Tibial nerve (tissue), 4 donors: ENCODE data around the gene ANKRD66. TPM values are rescaled to one million over a fixed set of nuclear protein-coding genes. Genes with fewer than 3 reads are reported as not detected.

Experiments used
- DNase-seq, 2 donors: peaks; one replicate each; pipeline ENCODE4 v3.0.0-alpha.2; 2019; ENCODE audit warnings: low spot score in 2 of 2
- H3K27ac ChIP-seq, 4 donors: fragments of 200-600 bp; sonication (generic) in 3 of 4; one replicate each; pipeline ENCODE4 v1.5.1; 2017 to 2019; ENCODE audit warnings: mild to moderate bottlenecking in 1 of 4
- H3K27me3 ChIP-seq, 2 donors: fragments of 200-600 bp; sonication (generic) in 1 of 2; one replicate each; pipeline versions ENCODE4 v1.5.1 to v1.6.0; 2017 to 2019
- H3K36me3 ChIP-seq, 3 donors: fragments of 200-600 bp; sonication (generic); one replicate each; pipeline ENCODE4 v1.5.1; 2018 to 2019
- H3K4me1 ChIP-seq, 4 donors: fragments of 200-600 bp; sonication (generic) in 3 of 4; one replicate each; pipeline ENCODE4 v1.5.1; 2017 to 2019
- H3K4me3 ChIP-seq, 4 donors: fragments of 200-600 bp; sonication (generic) in 3 of 4; one replicate each; pipeline ENCODE4 v1.5.1; 2017 to 2019; ENCODE audit warnings: mild to moderate bottlenecking in 1 of 4, moderate library complexity in 1 of 4
- H3K9me3 ChIP-seq, 4 donors: fragments of 200-600 bp; sonication (generic) in 3 of 4; one replicate each; pipeline ENCODE4 v1.5.1; 2017 to 2019
- EP300 ChIP-seq, 2 donors: sonication (generic); formaldehyde crosslinking; IDR thresholded peaks; one replicate each; pipeline ENCODE4 v1.6.1; 2017; ENCODE audit warnings: antibody characterized with exemption in 2 of 2, mild to moderate bottlenecking in 1 of 2
- POLR2A ChIP-seq, 2 donors: fragments of 450-650 bp; IDR thresholded peaks; one replicate each; pipeline ENCODE4 v1.6.1; 2017; ENCODE audit warnings: antibody characterized with exemption in 2 of 2, mild to moderate bottlenecking in 2 of 2, moderate library complexity in 2 of 2
- WGBS, 2 donors: methylation state at CpG; one replicate each; pipeline ENCODE4 v1.1.5; 2018; 5-methylcytosine and 5-hydroxymethylcytosine counted together
- total RNA-seq, 4 donors: library from RNA; depleted of rRNA; stranded (reverse); fragments of >200 nt; gene quantifications; one replicate each; pipeline ENCODE4 v1.1.0, GENCODE V29; 2016
- TF ChIP-seq, protein P1 (sequence below), 5 experiments: fragments of 200-600 bp in 3 of 5; fragments of 450-650 bp in 2 of 5; sonication (generic) in 3 of 5; IDR thresholded peaks; one replicate each; pipeline ENCODE4 v1.5.1; 2016 to 2019; ENCODE audit warnings: antibody characterized with exemption in 5 of 5, mild to moderate bottlenecking in 3 of 5, moderate library complexity in 2 of 5

Gene ANKRD66
- total RNA-seq, 4 donors from 2014 or later: not detected

DNA sequence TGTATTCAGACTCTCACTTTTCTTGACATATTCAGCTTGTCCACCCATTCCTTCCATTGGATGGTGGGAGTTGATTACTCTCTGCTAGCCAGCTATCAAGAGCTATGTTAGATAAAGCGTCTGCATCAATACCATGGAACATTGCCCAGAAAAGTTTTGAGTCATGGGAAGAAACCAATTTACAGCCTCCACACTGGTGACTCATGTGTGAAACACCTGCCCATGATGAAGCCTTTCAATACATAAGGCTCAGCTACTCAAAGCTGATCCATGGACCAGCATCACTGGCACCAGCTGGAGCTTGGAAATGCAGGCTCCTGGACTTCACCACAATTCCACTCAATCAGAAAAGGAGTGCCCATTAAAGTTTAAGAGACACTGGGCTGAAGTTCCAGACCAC is 27.6 kb upstream of the ANKRD66 start:
- Histone ChIP-seq H3K27ac (no peak overlapping the region), H3K36me3 (no peaks in the 10 kb centered on the region), H3K27me3 (no peaks in the 10 kb centered on the region), H3K4me1 (no peaks in the 10 kb centered on the region), H3K4me3 (no peak overlapping the region), H3K9me3 (no peaks in the 10 kb centered on the region)
- 65 to 76% methylated on average over 1 of the region's 1 CpG for WGBS, 2 donors
- DNase-seq: no peak
- TF ChIP-seq POLR2A (IDR thresholded peaks at IDR 0.05): no peak
- no peak for TF ChIP-seq EP300 (IDR thresholded peaks at IDR 0.05)

DNA sequence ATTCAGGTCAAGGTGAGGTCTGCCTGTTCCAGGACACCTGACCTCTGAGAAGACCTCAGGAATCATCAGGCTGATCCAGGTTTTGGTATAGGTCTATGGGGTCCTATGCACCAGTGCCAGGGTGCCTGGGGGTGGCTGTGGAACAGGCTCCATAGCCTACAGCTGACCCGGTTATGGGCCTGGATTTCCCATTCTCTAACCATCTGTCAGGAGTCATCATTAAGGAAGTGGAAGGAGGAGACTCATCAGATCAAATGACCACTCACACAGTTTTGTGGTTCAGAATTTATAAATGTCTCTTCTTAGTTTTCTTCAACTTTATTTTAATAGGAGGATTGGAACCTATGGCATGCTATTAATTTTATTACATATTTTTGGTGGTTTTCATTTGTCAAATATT is 26.3 kb upstream of the ANKRD66 start:
- DNase-seq: no peak
- H3K9me3 ChIP-seq: no peaks in the 10 kb centered on the region
- H3K27me3 ChIP-seq: no peaks in the 10 kb centered on the region
- no peaks in the 10 kb centered on the region for H3K4me1 ChIP-seq
- no peak overlapping the region for H3K4me3 ChIP-seq
- no peak overlapping the region for H3K27ac ChIP-seq
- WGBS, 2 donors: 61 to 83% methylated on average over 1 of the region's 1 CpG
- H3K36me3 ChIP-seq: no peaks in the 10 kb centered on the region
- TF ChIP-seq POLR2A (IDR thresholded peaks at IDR 0.05) (no peak), EP300 (IDR thresholded peaks at IDR 0.05) (no peak)
- TF ChIP-seq, protein P1, sequence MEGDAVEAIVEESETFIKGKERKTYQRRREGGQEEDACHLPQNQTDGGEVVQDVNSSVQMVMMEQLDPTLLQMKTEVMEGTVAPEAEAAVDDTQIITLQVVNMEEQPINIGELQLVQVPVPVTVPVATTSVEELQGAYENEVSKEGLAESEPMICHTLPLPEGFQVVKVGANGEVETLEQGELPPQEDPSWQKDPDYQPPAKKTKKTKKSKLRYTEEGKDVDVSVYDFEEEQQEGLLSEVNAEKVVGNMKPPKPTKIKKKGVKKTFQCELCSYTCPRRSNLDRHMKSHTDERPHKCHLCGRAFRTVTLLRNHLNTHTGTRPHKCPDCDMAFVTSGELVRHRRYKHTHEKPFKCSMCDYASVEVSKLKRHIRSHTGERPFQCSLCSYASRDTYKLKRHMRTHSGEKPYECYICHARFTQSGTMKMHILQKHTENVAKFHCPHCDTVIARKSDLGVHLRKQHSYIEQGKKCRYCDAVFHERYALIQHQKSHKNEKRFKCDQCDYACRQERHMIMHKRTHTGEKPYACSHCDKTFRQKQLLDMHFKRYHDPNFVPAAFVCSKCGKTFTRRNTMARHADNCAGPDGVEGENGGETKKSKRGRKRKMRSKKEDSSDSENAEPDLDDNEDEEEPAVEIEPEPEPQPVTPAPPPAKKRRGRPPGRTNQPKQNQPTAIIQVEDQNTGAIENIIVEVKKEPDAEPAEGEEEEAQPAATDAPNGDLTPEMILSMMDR (IDR thresholded peaks at IDR 0.05): no peak

DNA sequence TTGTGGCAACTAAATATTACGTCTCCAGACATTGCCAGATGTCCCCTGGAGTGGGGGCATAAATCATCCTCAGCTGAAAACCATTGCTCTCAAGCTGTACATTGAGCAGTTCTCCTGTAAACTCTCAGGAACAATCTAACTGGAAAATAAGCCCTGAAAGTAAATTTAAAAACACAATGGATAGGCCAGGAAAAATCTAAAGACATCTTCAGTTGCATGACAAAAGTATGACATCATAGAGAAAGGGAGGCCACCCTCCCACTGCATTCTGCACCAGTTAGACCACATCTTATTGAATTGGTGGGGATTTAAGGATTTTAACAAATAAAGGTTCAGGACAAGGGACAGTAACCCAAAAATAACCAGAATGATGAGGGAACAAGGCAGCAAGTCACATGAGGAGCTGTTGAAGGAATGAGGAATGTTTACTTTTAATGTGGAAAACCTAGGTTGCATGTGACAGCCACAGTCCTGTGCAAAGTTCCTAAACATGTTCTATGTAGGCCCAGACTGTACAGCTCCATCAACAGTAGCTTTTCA is 16.9 kb upstream of the ANKRD66 start:
- TF ChIP-seq, protein P1 (IDR thresholded peaks at IDR 0.05): no peak
- TF ChIP-seq POLR2A (IDR thresholded peaks at IDR 0.05) (no peak), EP300 (IDR thresholded peaks at IDR 0.05) (no peak)
- Histone ChIP-seq H3K27me3 (peaks cover 0 to 3% of the 10 kb centered on the region in 2 donors), H3K9me3 (no peaks in the 10 kb centered on the region), H3K4me3 (no peak overlapping the region), H3K36me3 (no peaks in the 10 kb centered on the region), H3K4me1 (peaks cover 0 to 4% (median under 1%) of the 10 kb centered on the region in 4 donors), H3K27ac (no peak overlapping the region)
- no peak for DNase-seq
- 88 to 100% methylated on average over 1 of the region's 1 CpG for WGBS, 2 donors

DNA sequence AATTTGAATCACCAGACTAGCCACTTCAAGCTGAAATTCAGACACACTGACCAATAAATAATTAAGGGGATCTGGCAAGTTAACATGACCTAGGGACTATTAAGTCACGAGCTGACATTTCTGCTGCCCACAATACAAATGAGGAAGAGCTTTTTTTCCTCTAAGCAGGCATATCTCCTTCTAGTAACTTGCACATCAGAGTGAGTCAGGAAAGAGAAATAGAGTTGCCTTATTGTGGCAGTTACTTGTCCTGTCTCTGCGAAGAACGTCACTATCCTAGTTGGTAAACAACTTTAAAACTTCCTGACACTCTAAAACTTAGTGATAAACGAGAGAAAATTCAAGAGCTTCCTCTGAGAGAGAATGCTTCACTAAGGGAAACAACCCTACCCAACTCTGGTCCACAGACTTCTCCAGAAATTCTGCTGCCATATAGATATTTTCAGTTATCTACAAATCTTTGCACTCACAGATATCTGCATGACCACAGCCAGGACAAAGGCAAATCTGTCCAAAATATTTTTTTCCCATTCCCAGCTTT is 15.7 kb upstream of the ANKRD66 start:
- WGBS, 2 donors: 50 to 64% methylated on average over 4 of the region's 4 CpGs
- H3K27ac ChIP-seq: no peak overlapping the region
- H3K27me3 ChIP-seq: peaks cover 0 to 12% of the 10 kb centered on the region in 2 donors
- H3K4me3 ChIP-seq: no peak overlapping the region
- no peaks in the 10 kb centered on the region for H3K36me3 ChIP-seq
- H3K9me3 ChIP-seq: no peaks in the 10 kb centered on the region
- TF ChIP-seq EP300 (IDR thresholded peaks at IDR 0.05): peak in 1 of 2 donors; percentile 72
- TF ChIP-seq POLR2A (IDR thresholded peaks at IDR 0.05): no peak
- TF ChIP-seq, protein P1 (IDR thresholded peaks at IDR 0.05): no peak
- DNase-seq: no peak
- peaks cover 0 to 14% (median 8%) of the 10 kb centered on the region in 4 donors for H3K4me1 ChIP-seq

DNA sequence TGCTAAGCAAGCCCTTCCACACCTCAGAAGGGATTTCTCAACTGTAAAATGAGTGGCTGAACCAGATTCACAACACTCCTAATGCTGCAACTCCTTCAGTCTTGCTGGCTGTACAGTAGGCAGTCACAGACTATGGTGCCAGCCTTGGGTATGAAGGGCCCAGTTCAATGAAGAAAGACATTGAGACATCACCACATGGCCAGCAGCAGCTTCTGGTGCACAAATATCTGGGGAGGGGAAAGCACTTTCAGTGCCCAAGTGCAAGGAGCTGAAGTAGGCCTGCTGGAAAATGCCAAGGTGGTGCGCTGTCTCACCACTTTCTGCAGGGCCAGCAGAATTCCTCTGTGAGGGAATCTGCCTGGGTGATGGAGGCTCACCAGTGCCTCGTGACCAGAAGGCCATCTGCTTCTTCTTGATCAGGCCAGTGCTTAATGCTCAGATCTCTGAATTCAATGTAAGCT is 13.4 kb upstream of the ANKRD66 start:
- Histone ChIP-seq H3K4me1 (peaks cover 0 to 14% (median 8%) of the 10 kb centered on the region in 4 donors), H3K27ac (no peak overlapping the region), H3K4me3 (no peak overlapping the region), H3K36me3 (no peaks in the 10 kb centered on the region), H3K9me3 (no peaks in the 10 kb centered on the region), H3K27me3 (peaks cover 0 to 23% of the 10 kb centered on the region in 2 donors)
- TF ChIP-seq, protein P1 (IDR thresholded peaks at IDR 0.05): no peak
- TF ChIP-seq EP300 (IDR thresholded peaks at IDR 0.05) (no peak), POLR2A (IDR thresholded peaks at IDR 0.05) (no peak)
- 100% methylated on average over 1 to 2 of the region's 2 CpGs for WGBS, 2 donors
- DNase-seq: no peak
